ENCODE measurements around the gene NLRP6.
A peak's percentile ranks its signal among the peaks of the same experiment; 100 is the strongest.
"Not testable (repeated sequence)": the region's sequence is repeated elsewhere in the genome, so short reads cannot be mapped to it uniquely, and the experiment has no call there.

NLRP6 gene

GRCh38 chr11:306645-307371, 28.6 kb downstream of the NLRP6 start:
- DNase-seq: no peak

- peak in 4 of 58 donors; percentile 26 to 37 (median 32) for DNase-seq
Observed at GRCh38 chr11:307766-308708, 29.8 kb downstream of the NLRP6 start, which contains the start of gene IFITM2. IFITM2 (plus strand) TSS chr11:307816; CDS start chr11:308193, 377 bp downstream.

DNA sequence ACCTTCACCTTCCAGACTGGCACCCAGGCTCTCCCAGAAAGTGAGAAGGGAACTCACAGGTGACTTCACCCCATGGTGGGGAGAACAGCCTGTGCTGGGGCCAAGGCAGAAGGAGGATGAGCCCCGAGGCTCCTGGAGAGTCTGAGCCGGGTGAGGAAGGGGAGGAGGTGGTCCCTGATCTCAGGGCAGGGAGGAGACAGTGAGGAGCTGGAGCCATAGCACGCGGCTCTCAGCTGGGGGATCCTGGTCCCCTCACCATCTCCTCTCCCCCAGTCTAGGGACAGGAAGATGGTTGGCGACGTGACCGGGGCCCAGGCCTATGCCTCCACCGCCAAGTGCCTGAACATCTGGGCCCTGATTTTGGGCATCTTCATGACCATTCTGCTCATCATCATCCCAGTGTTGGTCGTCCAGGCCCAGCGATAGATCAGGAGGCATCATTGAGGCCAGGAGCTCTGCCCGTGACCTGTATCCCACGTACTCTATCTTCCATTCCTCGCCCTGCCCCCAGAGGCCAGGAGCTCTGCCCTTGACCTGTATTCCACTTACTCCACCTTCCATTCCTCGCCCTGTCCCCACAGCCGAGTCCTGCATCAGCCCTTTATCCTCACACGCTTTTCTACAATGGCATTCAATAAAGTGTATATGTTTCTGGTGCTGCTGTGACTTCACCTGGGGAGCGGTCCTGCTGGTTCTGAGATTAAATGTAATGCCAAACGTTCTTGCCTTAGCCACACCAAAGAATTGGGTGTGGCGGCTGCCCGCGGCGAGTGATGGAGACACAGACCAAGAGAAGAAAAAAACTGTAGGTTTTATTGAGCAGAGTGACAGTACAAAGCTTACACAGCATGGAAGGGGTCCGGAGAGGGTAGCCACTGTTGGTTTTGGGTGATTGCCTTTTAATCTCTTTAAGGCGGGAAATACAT, 30.8 kb downstream of the NLRP6 start:
- not testable (repeated sequence) for DNase-seq

DNA sequence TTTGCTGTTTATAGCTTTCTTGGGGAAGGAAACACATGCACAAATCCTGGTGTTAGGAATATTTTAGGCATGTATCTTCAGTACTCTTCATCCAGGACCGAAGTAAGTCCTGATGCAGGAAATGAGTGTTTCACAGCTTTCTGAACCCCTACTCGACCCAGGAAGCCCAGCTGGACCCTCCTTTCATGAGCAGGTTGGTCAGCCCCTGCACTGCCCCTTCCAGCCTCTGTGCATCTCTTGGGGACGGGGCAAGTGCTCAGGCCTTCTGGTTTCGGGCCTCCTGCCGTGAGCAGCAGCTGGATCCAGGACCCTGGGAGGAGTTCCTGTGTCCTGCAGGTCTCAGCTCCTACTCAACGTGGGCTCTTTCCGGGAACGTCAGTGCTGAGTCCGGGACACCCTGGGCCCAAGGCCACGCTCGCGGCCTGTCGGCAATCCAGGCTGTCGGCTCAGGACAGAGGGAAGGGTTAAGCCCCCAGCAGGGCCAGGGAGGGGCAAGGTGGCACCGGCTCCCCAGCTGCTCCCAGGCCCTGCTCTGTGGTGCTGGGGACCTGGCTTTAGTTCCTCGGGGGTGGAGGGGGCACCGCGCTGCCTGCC, 31.9 kb downstream of the NLRP6 start:
- DNase-seq: not testable (repeated sequence)

DNA sequence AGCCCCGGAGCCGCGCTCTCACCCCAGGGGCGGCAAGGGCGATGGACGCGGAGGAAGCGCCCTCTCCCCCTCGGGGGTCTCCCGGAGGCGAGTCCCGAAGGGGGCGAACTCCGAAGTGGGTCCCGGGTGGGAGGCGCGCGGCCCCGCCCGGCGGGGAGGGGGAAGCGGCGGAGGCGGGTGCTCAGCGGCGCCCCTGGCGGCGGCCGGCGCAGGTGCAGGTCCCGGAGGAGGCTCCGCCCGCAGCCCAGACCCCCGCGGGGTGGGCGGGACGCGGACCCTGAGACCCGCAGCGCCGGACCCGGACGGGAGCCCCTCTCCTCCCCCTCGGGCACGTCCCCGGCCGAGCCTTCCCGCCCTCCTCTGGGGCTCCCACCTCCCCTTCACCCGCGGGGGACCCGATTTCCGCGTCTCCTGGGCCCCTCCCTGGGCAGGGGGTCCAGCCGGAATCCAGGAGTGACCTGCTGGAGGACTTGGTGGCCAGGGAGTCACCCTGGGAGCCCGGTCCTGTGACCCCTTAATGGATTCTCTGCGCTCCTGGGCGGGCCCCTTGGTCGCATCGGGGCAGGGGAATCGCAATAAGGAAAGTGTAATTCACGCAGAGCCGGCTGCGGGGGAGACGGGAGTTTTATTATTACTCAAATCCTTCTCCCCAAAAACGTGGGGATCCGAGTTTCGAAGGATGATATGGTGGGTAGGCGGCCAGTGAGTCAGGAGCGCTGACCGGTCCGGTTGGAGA, 33.0 kb downstream of the NLRP6 start:
- DNase-seq: not testable (repeated sequence)

DNA sequence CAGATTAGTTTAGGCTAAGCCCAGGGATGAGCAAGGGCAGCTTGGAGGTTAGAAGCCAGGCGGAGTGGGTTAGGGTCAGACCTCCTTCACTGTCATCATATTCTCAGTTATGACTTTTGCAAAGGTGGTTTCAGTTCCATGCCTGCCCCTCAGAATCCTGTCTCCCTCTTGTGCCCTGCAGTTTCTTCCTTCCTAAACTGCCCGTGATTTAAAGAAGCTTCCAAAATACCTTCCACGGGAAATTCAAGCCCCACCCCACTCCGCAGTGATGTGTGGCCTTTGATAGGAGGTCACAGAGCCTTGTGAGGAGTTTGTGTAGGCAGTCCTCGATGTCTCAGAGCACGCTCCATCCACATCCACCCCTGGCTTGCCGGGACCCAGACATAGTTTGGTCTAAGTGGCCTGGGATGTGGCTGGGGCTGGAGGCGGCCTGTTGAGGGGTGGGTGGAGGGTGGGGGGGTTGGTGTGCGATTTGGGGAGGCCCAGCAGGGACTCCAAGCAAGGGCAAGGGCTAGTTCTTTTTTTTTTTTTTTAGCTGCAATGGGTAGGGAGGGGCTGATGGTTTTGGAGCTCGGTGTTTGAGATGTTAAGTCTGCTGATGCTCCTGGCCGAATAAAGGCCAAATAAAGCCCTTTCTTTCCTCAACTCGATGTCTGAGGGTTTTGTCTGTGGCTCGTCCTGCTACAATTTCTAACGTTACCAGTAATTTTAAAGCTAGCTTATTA, 34.0 kb downstream of the NLRP6 start:
- no peak for DNase-seq

- no peak for DNase-seq
Observed at GRCh38 chr11:313304-313786, 35.1 kb downstream of the NLRP6 start.

DNA sequence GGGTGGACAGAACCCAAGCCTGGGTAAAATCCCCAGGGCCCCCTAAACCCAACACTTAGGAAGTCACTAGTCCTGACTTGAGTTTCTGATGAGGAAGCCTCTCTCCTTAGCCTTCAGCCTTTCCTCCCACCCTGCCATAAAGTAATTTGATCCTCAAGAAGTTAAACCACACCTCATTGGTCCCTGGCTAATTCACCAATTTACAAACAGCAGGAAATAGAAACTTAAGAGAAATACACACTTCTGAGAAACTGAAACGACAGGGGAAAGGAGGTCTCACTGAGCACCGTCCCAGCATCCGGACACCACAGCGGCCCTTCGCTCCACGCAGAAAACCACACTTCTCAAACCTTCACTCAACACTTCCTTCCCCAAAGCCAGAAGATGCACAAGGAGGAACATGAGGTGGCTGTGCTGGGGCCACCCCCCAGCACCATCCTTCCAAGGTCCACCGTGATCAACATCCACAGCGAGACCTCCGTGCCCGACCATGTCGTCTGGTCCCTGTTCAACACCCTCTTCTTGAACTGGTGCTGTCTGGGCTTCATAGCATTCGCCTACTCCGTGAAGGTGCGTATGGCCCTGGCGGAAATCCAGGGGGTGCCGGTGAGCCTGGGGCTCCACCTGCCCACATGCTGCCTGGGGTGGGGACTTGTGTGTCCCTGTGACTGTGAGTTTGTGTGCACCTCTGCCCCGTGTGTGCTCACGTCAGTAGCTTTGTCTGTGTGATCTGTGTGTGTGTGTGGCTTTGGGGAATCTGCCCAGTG, 35.8 kb downstream of the NLRP6 start, which contains the start of gene IFITM1:
IFITM1 (plus strand) TSS at position 254 of the 767 bp plus-strand sequence; CDS start at position 385, 131 bp downstream.
- DNase-seq: no peak

DNA sequence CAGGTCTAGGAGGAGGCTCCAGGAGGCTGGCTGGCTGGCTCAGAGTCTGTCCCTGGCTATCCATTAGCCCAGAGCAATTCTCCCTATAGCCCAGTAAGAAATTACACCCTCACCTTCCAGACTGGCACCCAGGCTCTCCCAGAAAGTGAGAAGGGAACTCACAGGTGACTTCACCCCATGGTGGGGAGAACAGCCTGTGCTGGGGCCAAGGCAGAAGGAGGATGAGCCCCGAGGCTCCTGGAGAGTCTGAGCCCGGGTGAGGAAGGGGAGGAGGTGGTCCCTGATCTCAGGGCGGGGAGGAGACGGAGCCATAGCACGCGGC, 36.3 kb downstream of the NLRP6 start:
- not testable (repeated sequence) for DNase-seq

GRCh38 chr11:315051-315481, 36.9 kb downstream of the NLRP6 start:
- DNase-seq: no peak

- DNase-seq: no peak
Observed at GRCh38 chr11:315516-315994, 37.3 kb downstream of the NLRP6 start.

- DNase-seq: no peak
Observed at GRCh38 chr11:316031-316701, 38.0 kb downstream of the NLRP6 start.

GRCh38 chr11:316891-317301, 38.7 kb downstream of the NLRP6 start:
- DNase-seq: no peak

DNA sequence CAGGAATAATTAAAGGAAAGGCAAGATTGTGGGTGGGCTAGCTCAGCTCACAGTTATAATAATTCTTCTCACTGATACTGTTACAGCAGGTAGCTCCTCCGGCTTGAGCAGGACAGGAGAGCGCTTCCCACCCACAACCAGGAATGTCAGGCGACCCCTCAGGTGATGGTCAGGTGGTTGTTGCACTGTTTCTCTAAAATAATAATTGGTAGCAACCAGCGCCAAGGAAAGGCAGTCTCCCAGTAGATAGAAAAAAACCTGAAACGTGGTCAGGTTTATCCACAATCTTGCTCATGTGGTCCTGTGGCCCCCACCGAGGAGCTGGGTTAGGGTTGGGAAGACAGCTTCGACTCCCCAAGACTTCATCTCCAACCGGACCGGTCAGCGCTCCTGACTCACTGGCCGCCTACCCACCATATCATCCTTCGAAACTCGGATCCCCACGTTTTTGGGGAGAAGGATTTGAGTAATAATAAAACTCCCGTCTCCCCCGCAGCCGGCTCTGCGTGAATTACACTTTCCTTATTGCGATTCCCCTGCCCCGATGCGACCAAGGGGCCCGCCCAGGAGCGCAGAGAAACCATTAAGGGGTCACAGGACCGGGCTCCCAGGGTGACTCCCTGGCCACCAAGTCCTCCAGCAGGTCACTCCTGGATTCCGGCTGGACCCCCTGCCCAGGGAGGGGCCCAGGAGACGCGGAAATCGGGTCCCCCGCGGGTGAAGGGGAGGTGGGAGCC, 39.6 kb downstream of the NLRP6 start:
- DNase-seq: not testable (repeated sequence)

DNA sequence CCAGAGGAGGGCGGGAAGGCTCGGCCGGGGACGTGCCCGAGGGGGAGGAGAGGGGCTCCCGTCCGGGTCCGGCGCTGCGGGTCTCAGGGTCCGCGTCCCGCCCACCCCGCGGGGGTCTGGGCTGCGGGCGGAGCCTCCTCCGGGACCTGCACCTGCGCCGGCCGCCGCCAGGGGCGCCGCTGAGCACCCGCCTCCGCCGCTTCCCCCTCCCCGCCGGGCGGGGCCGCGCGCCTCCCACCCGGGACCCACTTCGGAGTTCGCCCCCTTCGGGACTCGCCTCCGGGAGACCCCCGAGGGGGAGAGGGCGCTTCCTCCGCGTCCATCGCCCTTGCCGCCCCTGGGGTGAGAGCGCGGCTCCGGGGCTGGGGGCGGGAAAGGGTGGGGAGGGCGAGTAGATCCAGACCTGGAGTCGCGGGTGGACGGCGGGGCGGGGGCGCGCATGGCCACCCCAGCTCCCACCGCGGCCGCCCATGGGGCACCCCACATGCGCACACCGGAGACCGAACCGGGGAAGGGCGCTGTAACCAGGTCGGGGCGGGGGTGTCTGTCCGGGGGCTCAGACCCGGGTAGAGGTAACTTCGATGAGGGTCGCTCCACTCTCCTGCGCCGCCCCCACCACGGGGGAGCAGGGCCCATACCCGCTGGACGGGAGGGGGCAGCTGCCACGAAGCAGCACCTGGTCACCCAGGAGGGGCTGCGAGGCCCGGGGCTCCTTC, 40.4 kb downstream of the NLRP6 start:
- not testable (repeated sequence) for DNase-seq
